HepG2 (cell line): ENCODE data around the gene PLD1. TPM values are rescaled to one million over a fixed set of nuclear protein-coding genes. Genes with fewer than 3 reads are reported as not detected.
A peak's percentile ranks its signal among the peaks of the same experiment; 100 is the strongest.

ENCODE experiments used
- ARID5B ChIP-seq: IDR thresholded peaks from 2 replicates; pipeline ENCODE4 v1.4.0; 2020; ENCODE audit warnings: mild to moderate bottlenecking, missing genetic modification reagents
- ATF1 ChIP-seq: IDR thresholded peaks from 2 replicates; pipeline ENCODE4 v1.6.1; 2016; ENCODE audit warnings: mild to moderate bottlenecking, control low read depth
- HMGXB4 ChIP-seq, 2 experiments: sonication (generic) in 1 of 2; formaldehyde crosslinking in 1 of 2; IDR thresholded peaks; 2 replicates each; pipeline versions ENCODE4 v1.4.0 to v1.6.1; 2018 to 2020; ENCODE audit warnings: missing genetic modification reagents in 2 of 2, borderline replicate concordance in 1 of 2, low read depth in 1 of 2, mild to moderate bottlenecking in 1 of 2, missing biosample characterization in 1 of 2
- ISL2 ChIP-seq: sonication (generic); formaldehyde crosslinking; IDR thresholded peaks from 2 replicates; pipeline ENCODE4 v1.5.0; 2020; ENCODE audit warnings: missing genetic modification reagents
- SMAD3 ChIP-seq: sonication (generic); formaldehyde crosslinking; IDR thresholded peaks from 2 replicates; pipeline ENCODE4 v1.4.0; 2020; ENCODE audit warnings: missing genetic modification reagents
- SOX13 ChIP-seq, 3 experiments: fragments of 450-650 bp in 1 of 3; sonication (generic) in 1 of 3; formaldehyde crosslinking in 1 of 3; IDR thresholded peaks in 2 of 3; conservative IDR thresholded peaks in 1 of 3; 2 replicates each; pipeline versions ENCODE4 v1.5.0 to v1.6.1; 2016 to 2020; ENCODE audit warnings: antibody characterized with exemption in 1 of 3, mild to moderate bottlenecking in 1 of 3, missing compliant biosample characterization in 1 of 3, missing genetic modification reagents in 1 of 3, moderate library complexity in 1 of 3
- SOX6 ChIP-seq, 2 experiments: fragments of 450-650 bp in 1 of 2; sonication (generic) in 1 of 2; formaldehyde crosslinking in 1 of 2; IDR thresholded peaks; 2 replicates each; pipeline versions ENCODE4 v1.4.0 to v1.6.1; 2017 to 2020; ENCODE audit warnings: antibody characterized with exemption in 1 of 2, mild to moderate bottlenecking in 1 of 2, missing genetic modification reagents in 1 of 2
- TCF7 ChIP-seq: sonication (generic); IDR thresholded peaks from 2 replicates; pipeline ENCODE4 v1.6.1; 2016; ENCODE audit warnings: antibody characterized with exemption, low read depth
- ZBTB40 ChIP-seq, 2 experiments: fragments of 450-650 bp in 1 of 2; sonication (generic) in 1 of 2; formaldehyde crosslinking in 1 of 2; IDR thresholded peaks; 2 replicates each; pipeline versions ENCODE4 v1.6.1 to v1.8.0; 2016 to 2022; ENCODE audit warnings: antibody characterized with exemption in 1 of 2, mild to moderate bottlenecking in 1 of 2, missing genetic modification reagents in 1 of 2
- polyA plus RNA-seq, 8 experiments: library from polyadenylated mRNA; depleted of rRNA in 3 of 8; stranded (reverse) in 7 of 8; unstranded in 1 of 8; fragments of >200 nt; fragmentation: Illumina TruSeq in 4 of 8; extraction: Trizol in 4 of 8; gene quantifications; 2 replicates each; pipeline versions ENCODE4 v1.2.1 to v1.2.3, GENCODE V29; 2011 to 2016; ENCODE audit warnings: low read depth in 4 of 8, missing spikeins in 1 of 8, mixed read lengths in 1 of 8; ENCODE audit not compliant: insufficient read depth in 1 of 8
- total RNA-seq, 5 experiments: library from RNA; depleted of rRNA; stranded (reverse); fragments of >200 nt; fragmentation: Illumina TruSeq; extraction: Trizol; gene quantifications; 2 replicates each; pipeline ENCODE4 v1.2.3, GENCODE V29; 2016; ENCODE audit warnings: low read depth in 1 of 5

PLD1 gene
- total and polyA plus RNA-seq, 2 of the 13 experiments (the other 11 are each of a cell fraction or from before 2014, with no cell fraction given): 27.1 to 59.4 TPM

- TF ChIP-seq ZBTB40 (IDR thresholded peaks at IDR 0.05) (no peak), ZBTB40 (CRISPR knock-in tag; IDR thresholded peaks at IDR 0.05) (no peak), SMAD3 (CRISPR knock-in tag) (peak; percentile 16; the same call in 1 of the 2 replicates), TCF7 (peak; percentile 16; the same call in 1 of the 2 replicates), SOX13 (IDR thresholded peaks at IDR 0.05) (no peak), SOX13 (CRISPR knock-in tag; conservative IDR thresholded peaks at IDR 0.05 in 1 of 2, IDR thresholded peaks at IDR 0.05 in 1 of 2) (peak in 1 of 2 experiments; percentile 52; a peak in 2 of 4 replicates), SOX6 (IDR thresholded peaks at IDR 0.05) (no peak), SOX6 (CRISPR knock-in tag; IDR thresholded peaks at IDR 0.05) (peak; percentile 19; the same call in 1 of the 2 replicates), ATF1 (0 out of 2 replicates have a peak, but pooled peaks have one; percentile 34), ARID5B (CRISPR knock-in tag) (peak; percentile 33; the same call in 1 of the 2 replicates), HMGXB4 (CRISPR knock-in tag; IDR thresholded peaks at IDR 0.05; ENCODE audit: borderline replicate concordance in 1 of 2, low read depth in 1 of 2) (no peak), ISL2 (CRISPR knock-in tag) (peak; percentile 57; the same call in 1 of the 2 replicates)
Measured at GRCh38 chr3:171833789-171834460, 23.6 kb upstream of the PLD1 start (continued).
